Measurements from ENCODE around the gene LEFTY1.

DNA sequence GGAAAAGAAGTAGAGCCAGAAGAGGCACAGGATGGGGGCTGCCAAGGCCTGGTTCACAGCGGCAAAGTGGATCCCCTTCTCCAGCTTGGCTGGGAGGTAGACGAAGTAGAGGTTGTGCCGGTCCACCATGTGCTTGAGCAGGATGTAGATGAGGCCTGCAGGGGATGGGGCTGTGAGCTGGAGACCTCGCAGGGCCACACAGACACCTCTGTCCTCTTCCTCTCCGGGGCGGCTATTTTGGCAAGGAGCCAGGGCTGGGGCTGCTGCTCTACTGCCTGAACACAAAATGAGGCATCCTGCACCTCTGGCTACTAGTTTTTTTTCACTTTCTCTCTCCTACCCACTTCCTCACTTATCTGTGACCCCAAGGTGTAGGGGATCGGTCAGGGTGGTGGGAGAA, 39.0 kb downstream of the LEFTY1 start:
- no peak for TF ChIP-seq EZH2 (IDR thresholded peaks at IDR 0.05; ENCODE audit: borderline replicate concordance, low read depth, low read length, severe bottlenecking)
- TF ChIP-seq, protein P1, sequence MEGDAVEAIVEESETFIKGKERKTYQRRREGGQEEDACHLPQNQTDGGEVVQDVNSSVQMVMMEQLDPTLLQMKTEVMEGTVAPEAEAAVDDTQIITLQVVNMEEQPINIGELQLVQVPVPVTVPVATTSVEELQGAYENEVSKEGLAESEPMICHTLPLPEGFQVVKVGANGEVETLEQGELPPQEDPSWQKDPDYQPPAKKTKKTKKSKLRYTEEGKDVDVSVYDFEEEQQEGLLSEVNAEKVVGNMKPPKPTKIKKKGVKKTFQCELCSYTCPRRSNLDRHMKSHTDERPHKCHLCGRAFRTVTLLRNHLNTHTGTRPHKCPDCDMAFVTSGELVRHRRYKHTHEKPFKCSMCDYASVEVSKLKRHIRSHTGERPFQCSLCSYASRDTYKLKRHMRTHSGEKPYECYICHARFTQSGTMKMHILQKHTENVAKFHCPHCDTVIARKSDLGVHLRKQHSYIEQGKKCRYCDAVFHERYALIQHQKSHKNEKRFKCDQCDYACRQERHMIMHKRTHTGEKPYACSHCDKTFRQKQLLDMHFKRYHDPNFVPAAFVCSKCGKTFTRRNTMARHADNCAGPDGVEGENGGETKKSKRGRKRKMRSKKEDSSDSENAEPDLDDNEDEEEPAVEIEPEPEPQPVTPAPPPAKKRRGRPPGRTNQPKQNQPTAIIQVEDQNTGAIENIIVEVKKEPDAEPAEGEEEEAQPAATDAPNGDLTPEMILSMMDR (IDR thresholded peaks at IDR 0.05; ENCODE audit: borderline replicate concordance, extremely low read depth, low read length, poor library complexity, severe bottlenecking) = no peak

All from DND-41 (cell line).